HL-60 (cell line): ENCODE measurements around the gene FGR.

ENCODE experiments used
- CTCF ChIP-seq: IDR thresholded peaks from one replicate; pipeline ENCODE4 v1.5.1; 2011; ENCODE audit warnings: low read length, control low read depth, inconsistent platforms; ENCODE audit not compliant: insufficient read depth
- GABPA ChIP-seq: IDR thresholded peaks from 2 replicates; pipeline ENCODE4 v1.6.1; 2012; ENCODE audit warnings: low read depth
- POLR2AphosphoS5 ChIP-seq: IDR thresholded peaks from 2 replicates; pipeline ENCODE4 v1.6.1; 2012; ENCODE audit warnings: low read depth
- REST ChIP-seq: IDR thresholded peaks from 2 replicates; pipeline ENCODE4 v1.6.1; 2012; ENCODE audit warnings: low read depth; ENCODE audit not compliant: insufficient replicate concordance
- SPI1 ChIP-seq: IDR thresholded peaks from 2 replicates; pipeline ENCODE4 v1.6.1; 2012; ENCODE audit warnings: low read depth, mild to moderate bottlenecking, borderline replicate concordance

- TF ChIP-seq REST (no peak), POLR2AphosphoS5 (no peak), CTCF (no peak), GABPA (no peak), SPI1 (no peak)
Observed at GRCh38 chr1:27627061-27627460, 7.9 kb downstream of the FGR start.
